Measurements from ENCODE around the gene GPR31. TPM values are rescaled to one million over a fixed set of nuclear protein-coding genes. Genes with fewer than 3 reads are reported as not detected.
"Not testable (repeated sequence)": the region's sequence is repeated elsewhere in the genome, so short reads cannot be mapped to it uniquely, and the experiment has no call there.

GPR31 gene
- total and polyA plus RNA-seq, 9 donors, result 0.34 TPM; not detected in 8

- 63 to 93% (median 89%) methylated on average over 4 to 26 of the region's 31 CpGs for WGBS, 3 donors
- H3K27me3 ChIP-seq; H3K9me3 ChIP-seq; H3K4me3 ChIP-seq; H3K27ac ChIP-seq; H3K36me3 ChIP-seq; DNase-seq; intact Hi-C loops (cut with DNase I); H3K4me1 ChIP-seq (ENCODE audit: insufficient read depth): not testable (repeated sequence)
Measured at GRCh38 chr6:167178896-167179655, 21.3 kb upstream of the GPR31 start.

GRCh38 chr6:167177271-167177670, 19.5 kb upstream of the GPR31 start:
- H3K27me3 ChIP-seq; H3K27ac ChIP-seq; H3K9me3 ChIP-seq; H3K4me3 ChIP-seq; H3K36me3 ChIP-seq; DNase-seq; H3K4me1 ChIP-seq (ENCODE audit: insufficient read depth); intact Hi-C loops (cut with DNase I): not testable (repeated sequence)
- 77 to 92% (median 85%) methylated on average over 6 to 14 of the region's 14 CpGs for WGBS, 3 donors

GRCh38 chr6:167172011-167172410, 14.2 kb upstream of the GPR31 start:
- WGBS, 3 donors, result 85 to 88% (median 86%) methylated on average over 10 to 13 of the region's 13 CpGs
- intact Hi-C loops (cut with DNase I); H3K9me3 ChIP-seq; H3K27ac ChIP-seq; H3K4me1 ChIP-seq (ENCODE audit: insufficient read depth); H3K36me3 ChIP-seq; DNase-seq; H3K27me3 ChIP-seq; H3K4me3 ChIP-seq: not testable (repeated sequence)

GRCh38 chr6:167171300-167171699, 13.5 kb upstream of the GPR31 start:
- H3K9me3 ChIP-seq; H3K36me3 ChIP-seq; H3K4me1 ChIP-seq (ENCODE audit: insufficient read depth); intact Hi-C loops (cut with DNase I); DNase-seq; H3K27me3 ChIP-seq; H3K27ac ChIP-seq; H3K4me3 ChIP-seq: not testable (repeated sequence)
- 84 to 87% (median 86%) methylated on average over 11 of the region's 11 CpGs for WGBS, 3 donors

GRCh38 chr6:167169867-167170266, 12.1 kb upstream of the GPR31 start:
- intact Hi-C loops (cut with DNase I); H3K9me3 ChIP-seq; H3K4me3 ChIP-seq; H3K36me3 ChIP-seq; H3K4me1 ChIP-seq (ENCODE audit: insufficient read depth); DNase-seq; H3K27ac ChIP-seq; H3K27me3 ChIP-seq: not testable (repeated sequence)
- WGBS, 3 donors, result 73 to 90% (median 88%) methylated on average over 3 to 8 of the region's 13 CpGs

GRCh38 chr6:167168296-167168695, 10.5 kb upstream of the GPR31 start:
- intact Hi-C loops (cut with DNase I); H3K4me3 ChIP-seq; H3K27ac ChIP-seq; H3K36me3 ChIP-seq; DNase-seq; H3K4me1 ChIP-seq (ENCODE audit: insufficient read depth); H3K9me3 ChIP-seq; H3K27me3 ChIP-seq: not testable (repeated sequence)
- 60 to 68% (median 61%) methylated on average over 12 to 16 of the region's 16 CpGs for WGBS, 3 donors

DNA sequence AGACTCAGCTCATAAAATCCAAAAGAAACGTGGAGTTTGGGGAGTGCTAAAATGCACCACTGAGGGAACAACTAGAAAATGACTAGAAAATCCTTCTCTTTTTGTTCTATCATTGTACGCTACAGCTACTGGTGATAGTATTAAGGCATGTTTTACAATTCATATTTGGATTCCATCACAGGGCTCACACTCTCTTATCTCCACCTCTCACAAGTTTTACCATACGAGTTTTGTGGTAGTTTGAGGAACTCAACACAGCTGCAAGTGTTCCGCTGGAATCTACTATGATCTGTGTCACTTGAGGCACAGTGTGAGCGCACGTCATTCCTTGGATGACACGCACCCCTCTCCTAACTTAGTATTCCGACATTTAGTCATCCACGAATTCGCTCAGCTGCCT, 9.9 kb upstream of the GPR31 start:
- H3K36me3 ChIP-seq; H3K27me3 ChIP-seq; intact Hi-C loops (cut with DNase I); H3K27ac ChIP-seq; H3K4me1 ChIP-seq (ENCODE audit: insufficient read depth); H3K4me3 ChIP-seq; H3K9me3 ChIP-seq; DNase-seq: not testable (repeated sequence)
- 79 to 92% (median 87%) methylated on average over 6 to 10 of the region's 10 CpGs for WGBS, 3 donors

- TF ChIP-seq EP300 (IDR thresholded peaks at IDR 0.05), result no peak
- TF ChIP-seq, protein P1, sequence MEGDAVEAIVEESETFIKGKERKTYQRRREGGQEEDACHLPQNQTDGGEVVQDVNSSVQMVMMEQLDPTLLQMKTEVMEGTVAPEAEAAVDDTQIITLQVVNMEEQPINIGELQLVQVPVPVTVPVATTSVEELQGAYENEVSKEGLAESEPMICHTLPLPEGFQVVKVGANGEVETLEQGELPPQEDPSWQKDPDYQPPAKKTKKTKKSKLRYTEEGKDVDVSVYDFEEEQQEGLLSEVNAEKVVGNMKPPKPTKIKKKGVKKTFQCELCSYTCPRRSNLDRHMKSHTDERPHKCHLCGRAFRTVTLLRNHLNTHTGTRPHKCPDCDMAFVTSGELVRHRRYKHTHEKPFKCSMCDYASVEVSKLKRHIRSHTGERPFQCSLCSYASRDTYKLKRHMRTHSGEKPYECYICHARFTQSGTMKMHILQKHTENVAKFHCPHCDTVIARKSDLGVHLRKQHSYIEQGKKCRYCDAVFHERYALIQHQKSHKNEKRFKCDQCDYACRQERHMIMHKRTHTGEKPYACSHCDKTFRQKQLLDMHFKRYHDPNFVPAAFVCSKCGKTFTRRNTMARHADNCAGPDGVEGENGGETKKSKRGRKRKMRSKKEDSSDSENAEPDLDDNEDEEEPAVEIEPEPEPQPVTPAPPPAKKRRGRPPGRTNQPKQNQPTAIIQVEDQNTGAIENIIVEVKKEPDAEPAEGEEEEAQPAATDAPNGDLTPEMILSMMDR (IDR thresholded peaks at IDR 0.05), result no peak
- no peak for TF ChIP-seq POLR2A (IDR thresholded peaks at IDR 0.05)
- Histone ChIP-seq H3K4me3 (no peak overlapping the region), H3K27ac (no peak overlapping the region), H3K36me3 (no peaks in the 10 kb centered on the region), H3K9me3 (no peaks in the 10 kb centered on the region), H3K4me1 (ENCODE audit: insufficient read depth) (no peaks in the 10 kb centered on the region), H3K27me3 (no peaks in the 10 kb centered on the region)
- no peak for DNase-seq
- 78 to 97% (median 92%) methylated on average over 2 of the region's 2 CpGs for WGBS, 3 donors
- intact Hi-C loops (cut with DNase I), result no loop called here
Measured at GRCh38 chr6:167165858-167166471, 8.2 kb upstream of the GPR31 start.
